ENCODE measurements around the gene MACROH2A2. TPM values are rescaled to one million over a fixed set of nuclear protein-coding genes. Genes with fewer than 3 reads are reported as not detected.

Gene MACROH2A2
- total and polyA plus RNA-seq, 2 of the 13 experiments (the other 11 are each of a cell fraction or from before 2014, with no cell fraction given) = 9.8 to 43.1 TPM

- peak; percentile 71 for TF ChIP-seq HNF1B (CRISPR knock-in tag; IDR thresholded peaks at IDR 0.05)
- no peak for TF ChIP-seq ETV5 (CRISPR knock-in tag; IDR thresholded peaks at IDR 0.05; ENCODE audit: borderline replicate concordance)
- no peak for TF ChIP-seq SMYD3 (CRISPR knock-in tag; IDR thresholded peaks at IDR 0.05)
- TF ChIP-seq ZNF878 (CRISPR knock-in tag; IDR thresholded peaks at IDR 0.05) = no peak
- no peak for TF ChIP-seq SP140L (CRISPR knock-in tag; IDR thresholded peaks at IDR 0.05; ENCODE audit: borderline replicate concordance)
- 0 out of 2 replicates have a peak, but pooled peaks have one; percentile 39 for TF ChIP-seq ZNF768 (CRISPR knock-in tag; IDR thresholded peaks at IDR 0.05)
- peak; percentile 32; the same call in 1 of the 2 replicates for TF ChIP-seq ZSCAN31 (CRISPR knock-in tag; IDR thresholded peaks at IDR 0.05; ENCODE audit: low read depth)
- TF ChIP-seq MBNL3 (CRISPR knock-in tag; conservative IDR thresholded peaks at IDR 0.05) = no peak
- peak; percentile 86; the same call in 1 of the 2 replicates for TF ChIP-seq ZBTB46 (CRISPR knock-in tag; IDR thresholded peaks at IDR 0.05; ENCODE audit: borderline replicate concordance)
- no peak for TF ChIP-seq ARNT2 (CRISPR knock-in tag; IDR thresholded peaks at IDR 0.05; ENCODE audit: low read depth)
- TF ChIP-seq RFXANK (CRISPR knock-in tag; IDR thresholded peaks at IDR 0.05) = no peak
- TF ChIP-seq ZNF652 (CRISPR knock-in tag; IDR thresholded peaks at IDR 0.05; ENCODE audit: borderline replicate concordance, low read depth) = no peak
- TF ChIP-seq ZNF329 (CRISPR knock-in tag; IDR thresholded peaks at IDR 0.05; ENCODE audit: low read depth) = no peak
- peak; percentile 5 for TF ChIP-seq TFDP2 (CRISPR knock-in tag; IDR thresholded peaks at IDR 0.05)
- no peak; a peak in 1 of 4 replicates for TF ChIP-seq EP300 (IDR thresholded peaks at IDR 0.05; ENCODE audit: low read depth in 2 of 2, low read length in 2 of 2)
- no peak; the same call in 1 of the 2 replicates for TF ChIP-seq EP300 (CRISPR knock-in tag; IDR thresholded peaks at IDR 0.05; ENCODE audit: borderline replicate concordance)
- TF ChIP-seq ZFP90 (CRISPR knock-in tag; IDR thresholded peaks at IDR 0.05; ENCODE audit: borderline replicate concordance) = peak; percentile 59; the same call in 1 of the 2 replicates
- TF ChIP-seq ESRRA (CRISPR knock-in tag; IDR thresholded peaks at IDR 0.05; ENCODE audit: low read depth) = peak; percentile 75
- TF ChIP-seq PRMT3 (CRISPR knock-in tag; IDR thresholded peaks at IDR 0.05; ENCODE audit: borderline replicate concordance, low read depth) = no peak
- peak; percentile 57; the same call in 1 of the 2 replicates for TF ChIP-seq POGK (CRISPR knock-in tag; conservative IDR thresholded peaks at IDR 0.05)
- no peak; the same call in 1 of the 2 replicates for TF ChIP-seq ZNF276 (CRISPR knock-in tag; IDR thresholded peaks at IDR 0.05; ENCODE audit: low read depth)
Observed at GRCh38 chr10:70146489-70147258, 94.0 kb downstream of the MACROH2A2 start, which contains the start of gene TYSND1 (continued).
